Stimulated activated CD4-positive, alpha-beta T cell treated with anti-CD3 and anti-CD28 coated beads, Interleukin-2, amount 100 ng/mL, for 24 hours (primary cell): ENCODE results near the gene THBS2.
"Not testable (repeated sequence)": the region's sequence is repeated elsewhere in the genome, so short reads cannot be mapped to it uniquely, and the experiment has no call there.

Experiments
- DNase-seq, 2 donors: peaks; one replicate each; pipeline ENCODE4 v3.0.0-alpha.2; 2020

THBS2 gene

DNA sequence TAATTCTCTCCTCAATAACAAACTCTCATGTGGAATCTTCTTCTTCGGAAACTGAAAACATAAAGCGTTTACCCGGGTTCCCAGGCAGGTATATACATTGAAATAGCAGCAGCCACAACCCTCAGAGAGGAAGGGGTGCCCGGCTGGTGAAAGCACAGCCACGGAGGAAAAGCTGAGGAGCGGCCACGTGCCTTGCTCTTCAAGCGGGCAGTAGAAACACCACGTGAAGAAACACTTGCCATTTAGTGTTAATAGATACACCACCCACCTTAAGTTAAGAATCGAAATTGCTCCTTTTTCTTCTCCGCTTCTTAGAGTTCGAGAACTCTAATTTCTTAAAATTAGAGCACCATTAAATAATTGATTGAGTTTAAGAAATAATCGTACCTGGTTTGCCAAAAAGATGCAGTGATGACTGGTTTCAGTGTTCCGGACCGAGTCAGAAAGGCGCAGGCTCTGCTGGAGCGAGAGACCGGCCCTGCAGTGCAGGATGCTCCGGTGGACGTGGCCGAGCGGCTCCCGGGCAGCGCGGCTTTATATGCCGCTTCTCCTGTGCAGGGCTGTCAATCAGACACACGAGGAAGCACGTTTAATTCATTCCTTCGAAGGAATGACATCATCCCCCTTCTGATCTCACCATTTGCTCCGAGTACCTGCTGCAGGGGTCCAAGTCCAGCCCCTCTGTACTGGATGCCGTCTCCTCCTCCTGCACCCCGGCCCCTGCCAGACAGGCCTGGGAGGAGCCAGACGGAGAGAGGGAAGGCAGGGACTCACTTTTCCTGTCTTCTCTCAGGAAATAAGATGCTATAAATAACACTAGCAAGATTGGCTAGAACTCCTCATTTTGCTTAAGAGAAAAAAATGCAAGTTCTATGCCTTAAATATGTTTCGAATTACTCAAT lies at the start of gene THBS2:
Gene THBS2 (minus strand): TSS at position 510 of the 902 bp plus-strand sequence. CDS start 3,062 bp downstream, outside the sequence.
- no peak for DNase-seq

DNA sequence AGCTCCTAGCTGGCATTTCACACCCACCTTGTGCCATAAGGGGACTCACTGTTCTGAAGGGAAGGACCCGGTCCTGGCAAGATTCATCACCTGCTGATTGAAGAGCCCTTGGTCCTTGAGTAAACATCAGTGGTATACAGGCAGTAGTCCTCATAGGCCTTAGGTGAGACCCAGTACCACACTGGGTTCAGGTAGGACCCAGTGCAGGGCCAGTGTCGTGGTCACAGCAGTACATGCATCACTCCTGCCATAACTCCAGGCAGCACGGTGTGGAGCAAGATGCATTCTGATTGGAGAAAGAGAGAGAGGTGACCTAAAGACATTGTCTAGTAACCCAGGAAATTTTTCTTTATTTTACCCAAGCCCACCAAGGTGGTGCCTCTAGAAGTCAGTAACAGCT lies 49.1 kb upstream of the THBS2 start:
- no peak for DNase-seq

DNA sequence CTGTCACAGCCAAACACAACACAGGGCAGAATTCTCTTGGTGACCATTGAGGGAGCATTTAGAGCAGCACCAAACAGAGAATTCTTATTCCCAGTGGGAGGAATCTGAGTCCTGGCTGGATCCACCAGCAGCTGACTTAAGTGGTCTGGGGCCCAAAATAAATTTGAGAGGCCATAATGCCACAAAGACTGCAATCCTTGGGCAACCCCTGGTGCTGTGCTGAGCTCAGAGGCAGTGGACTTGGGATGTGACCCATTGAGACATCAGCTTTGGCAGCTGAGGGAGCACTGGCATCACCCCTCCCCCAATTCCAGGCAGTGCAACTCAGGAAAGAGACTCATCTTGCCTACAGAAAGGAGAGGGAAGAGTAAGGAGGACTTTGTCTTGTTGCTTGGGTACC lies 48.6 kb upstream of the THBS2 start:
- no peak for DNase-seq

DNA sequence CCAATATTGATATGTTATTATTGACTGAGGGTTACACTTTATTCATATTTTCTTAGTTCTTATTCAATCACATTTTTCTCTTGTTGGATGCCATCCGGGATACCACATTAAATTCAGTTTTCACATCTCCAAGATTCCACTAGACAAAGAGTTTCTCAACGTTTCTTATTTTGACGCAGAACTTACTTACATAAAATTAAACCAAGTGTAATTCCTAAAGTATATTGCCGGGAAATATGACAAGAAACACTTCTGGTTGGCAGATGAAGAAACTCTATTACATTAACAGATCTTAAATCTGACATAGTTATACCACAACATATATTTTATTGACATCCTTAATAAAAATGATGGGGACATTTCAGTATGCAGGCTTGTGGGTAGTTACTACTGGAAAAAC lies 47.3 kb upstream of the THBS2 start:
- no peak for DNase-seq

DNA sequence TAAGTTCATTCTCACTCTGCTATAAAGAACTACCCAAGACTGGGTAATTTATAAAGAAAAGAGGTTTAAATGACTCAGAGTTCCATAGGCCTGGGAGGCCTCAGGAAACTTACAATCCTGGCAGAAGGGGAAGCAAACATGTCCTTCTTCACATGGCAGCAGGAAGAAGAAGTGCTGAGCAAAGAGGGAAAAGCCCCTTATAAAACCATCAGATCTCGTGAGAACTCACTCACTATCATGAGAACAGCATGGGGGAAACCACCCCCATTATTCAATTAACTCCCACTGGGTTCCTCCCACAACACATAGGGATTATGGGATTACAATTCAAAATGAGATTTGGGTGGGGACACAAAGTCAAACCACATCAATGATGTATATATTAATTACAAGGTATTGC lies 45.0 kb upstream of the THBS2 start:
- not testable (repeated sequence) for DNase-seq

DNA sequence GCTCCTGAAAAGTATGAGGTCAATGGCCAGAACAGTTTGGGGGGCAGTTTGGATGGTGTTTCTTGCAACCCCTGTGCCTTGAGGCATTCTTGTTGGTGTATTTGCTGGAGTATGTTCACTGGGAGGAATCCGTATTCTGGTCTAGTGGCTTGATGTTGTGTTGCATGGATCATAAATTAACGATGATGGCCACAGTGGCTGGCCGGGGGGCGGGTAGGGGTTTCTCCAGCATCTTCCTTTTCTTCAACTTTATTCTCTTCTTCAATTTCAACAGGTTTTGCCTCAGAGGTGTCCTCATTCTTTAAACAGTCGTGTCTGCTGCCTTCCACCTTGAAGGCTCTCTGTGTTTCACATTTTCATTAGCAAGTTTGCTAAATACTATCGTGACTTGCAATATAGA lies 43.0 kb upstream of the THBS2 start:
- no peak for DNase-seq

DNA sequence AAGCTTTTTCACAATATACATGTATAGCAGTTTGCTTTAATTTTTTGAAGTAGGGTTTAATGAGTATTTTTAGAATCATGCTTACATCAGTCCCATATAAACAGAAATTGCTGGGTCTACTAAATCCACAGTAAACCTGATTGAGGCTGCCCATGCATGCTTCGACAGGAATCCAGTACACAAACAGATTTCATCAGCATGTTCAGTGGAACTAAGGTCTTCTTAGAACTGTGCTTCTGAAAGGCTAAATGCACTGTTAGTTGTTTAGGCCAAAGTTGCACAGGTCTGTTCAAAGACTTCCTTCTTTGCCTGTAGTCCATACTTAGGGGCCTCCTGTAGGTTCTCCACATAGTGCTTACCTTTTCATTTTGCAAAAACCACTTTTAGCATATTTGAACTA lies 42.5 kb upstream of the THBS2 start:
- DNase-seq, result no peak

DNA sequence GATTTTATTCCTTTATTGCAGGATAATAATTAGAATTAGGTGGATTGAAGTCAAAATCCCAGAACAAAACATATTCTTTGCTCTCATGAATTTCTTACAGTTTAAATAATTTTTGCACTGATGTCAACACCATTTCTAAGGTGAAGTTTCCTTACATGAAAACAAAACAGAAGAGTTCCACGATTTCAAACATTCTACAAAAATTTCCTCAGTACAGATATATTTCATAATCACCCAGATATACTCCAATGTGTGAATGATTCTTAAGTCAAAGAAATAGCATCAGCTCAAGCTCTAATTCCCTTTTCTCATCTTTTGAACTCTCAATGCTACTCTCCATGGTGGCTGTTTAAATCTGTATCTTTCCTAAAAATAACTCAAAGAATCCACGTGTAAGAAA lies 39.5 kb upstream of the THBS2 start:
- no peak for DNase-seq

DNA sequence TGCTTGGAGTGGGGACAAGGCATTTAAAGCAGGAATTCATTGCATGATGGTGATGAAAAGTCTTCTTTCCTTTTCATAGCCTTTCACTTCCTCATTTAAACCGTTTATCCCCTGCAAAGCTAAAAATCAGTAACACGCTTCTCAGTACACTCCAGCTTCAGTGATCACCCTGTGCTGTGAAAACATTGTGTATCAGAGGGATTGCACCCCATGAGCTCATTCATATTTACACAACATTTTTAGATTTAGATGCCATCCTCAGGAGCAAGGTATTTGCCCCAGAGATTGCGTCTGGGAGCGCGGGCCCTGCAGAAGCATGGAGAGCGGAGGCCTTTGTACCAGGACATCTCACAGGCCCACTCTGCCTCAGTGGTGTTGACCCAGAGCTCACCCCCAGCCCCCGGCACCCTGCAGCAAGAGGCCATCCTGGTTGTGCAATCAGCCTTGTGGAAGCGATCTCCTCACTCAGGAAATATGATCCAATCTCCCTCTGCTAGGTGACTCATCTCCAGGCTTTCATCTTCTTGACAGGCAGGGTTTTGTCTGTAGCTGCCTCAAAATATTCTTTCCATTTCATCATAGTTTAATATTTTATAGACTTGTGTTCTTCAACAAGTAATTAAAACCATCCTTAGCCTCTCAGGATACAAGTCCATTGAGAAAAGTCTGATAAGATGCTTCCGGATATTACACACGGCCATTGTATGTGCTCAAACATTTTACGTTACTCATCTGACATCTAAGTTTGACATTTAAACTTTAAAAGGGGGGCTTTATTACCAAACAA lies 38.9 kb upstream of the THBS2 start:
- DNase-seq, result no peak

DNA sequence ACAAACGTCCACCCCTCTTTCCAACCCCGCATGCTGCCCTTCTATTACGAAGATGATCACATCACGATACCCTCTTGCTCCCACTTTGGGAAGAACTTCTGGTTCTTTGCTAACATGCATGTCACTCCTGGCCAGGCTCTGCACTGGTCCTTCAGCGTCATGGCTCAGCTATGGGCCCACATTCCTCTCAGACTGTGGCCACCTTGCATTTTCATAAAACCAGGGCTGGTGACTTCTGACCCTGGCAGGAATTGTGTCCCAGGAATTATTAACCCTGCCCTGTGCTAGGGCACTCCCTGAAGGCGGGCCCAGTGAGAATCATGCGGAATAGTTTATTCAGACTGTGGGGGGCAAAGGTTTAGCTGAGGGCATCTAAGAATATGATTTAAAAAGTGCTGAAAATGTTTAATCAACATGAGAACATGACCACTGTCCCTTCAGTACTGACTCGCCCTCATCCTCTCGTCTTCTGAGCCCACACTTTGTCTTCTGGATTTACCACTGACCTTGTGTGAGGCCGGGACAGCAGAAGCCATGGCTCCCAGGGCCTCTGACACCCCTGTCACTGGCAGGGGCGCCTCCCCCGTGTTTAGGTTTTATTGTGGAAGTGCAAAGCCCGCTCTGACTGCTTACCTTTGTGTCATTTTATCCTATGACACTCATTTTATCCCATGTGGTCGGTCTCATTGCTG lies 38.1 kb upstream of the THBS2 start:
- DNase-seq, result no peak

DNA sequence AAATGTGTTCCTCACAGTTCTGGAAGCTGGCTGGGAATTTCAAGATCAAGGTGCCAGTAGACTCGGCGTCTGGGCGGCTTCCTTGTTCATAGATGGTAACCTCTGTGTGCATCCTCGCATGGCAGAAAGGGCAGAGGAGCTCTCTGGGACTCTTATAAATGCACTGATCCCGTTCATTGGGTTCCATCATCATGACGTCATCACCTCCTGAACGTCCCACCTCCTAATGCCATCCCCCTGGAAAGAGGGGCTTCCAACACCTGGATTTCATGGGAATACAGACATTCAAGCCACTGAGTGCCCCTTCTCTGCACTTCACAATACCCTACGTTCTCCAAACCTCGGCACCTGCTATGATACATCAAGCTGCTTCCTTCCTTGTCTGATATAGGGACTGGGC lies 37.5 kb upstream of the THBS2 start:
- no peak for DNase-seq

DNA sequence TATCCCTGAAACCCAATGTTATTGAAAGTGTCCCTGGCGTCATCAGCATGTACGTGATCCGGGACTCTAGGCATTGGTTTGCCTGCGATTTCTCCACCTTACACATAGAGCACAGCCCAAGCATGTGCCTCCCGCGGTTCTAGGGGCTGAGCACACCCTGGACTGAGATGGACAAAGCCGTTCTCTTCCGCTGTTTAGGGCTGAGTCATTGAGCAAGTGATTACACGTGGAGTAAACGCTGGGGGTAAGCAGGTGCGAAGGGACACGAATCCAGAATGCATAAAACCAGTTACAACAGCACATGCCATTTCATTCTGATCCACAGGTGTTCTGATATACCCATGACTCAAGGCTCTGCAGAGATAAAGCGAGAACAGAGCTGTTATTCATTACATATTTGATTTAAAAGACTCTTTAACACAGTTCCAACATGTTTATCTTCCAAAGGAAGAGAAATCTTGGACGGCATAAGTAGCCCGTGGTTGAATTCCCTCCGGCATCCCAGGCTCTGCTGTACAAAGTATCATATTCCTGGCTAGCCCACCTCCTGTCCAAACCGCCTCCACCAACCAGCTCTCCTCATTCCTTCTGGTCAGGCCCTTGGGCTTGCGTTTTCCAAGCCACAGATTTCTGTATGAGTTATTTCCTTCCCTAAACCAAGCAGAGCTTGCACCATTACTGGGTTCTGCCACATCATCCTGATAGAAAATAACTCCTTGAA lies 36.1 kb upstream of the THBS2 start:
- no peak for DNase-seq

DNA sequence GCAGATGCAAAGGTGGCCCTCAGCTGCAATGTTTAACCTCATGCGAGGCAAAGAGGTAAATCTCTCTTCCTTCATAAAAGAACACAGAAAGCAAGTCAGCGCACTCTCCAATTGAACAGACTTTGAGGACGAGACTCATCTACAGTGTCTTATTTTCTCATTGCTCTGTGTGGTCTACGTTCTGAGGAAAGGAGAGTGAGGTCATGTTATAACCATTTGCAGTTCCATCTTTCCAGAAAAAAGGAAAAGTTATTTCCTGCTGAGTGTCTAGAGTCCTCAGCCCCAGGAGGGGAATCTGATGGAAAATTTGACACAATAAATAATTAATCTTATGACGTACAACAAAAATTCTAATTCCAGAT lies 35.6 kb upstream of the THBS2 start:
- DNase-seq, result no peak

DNA sequence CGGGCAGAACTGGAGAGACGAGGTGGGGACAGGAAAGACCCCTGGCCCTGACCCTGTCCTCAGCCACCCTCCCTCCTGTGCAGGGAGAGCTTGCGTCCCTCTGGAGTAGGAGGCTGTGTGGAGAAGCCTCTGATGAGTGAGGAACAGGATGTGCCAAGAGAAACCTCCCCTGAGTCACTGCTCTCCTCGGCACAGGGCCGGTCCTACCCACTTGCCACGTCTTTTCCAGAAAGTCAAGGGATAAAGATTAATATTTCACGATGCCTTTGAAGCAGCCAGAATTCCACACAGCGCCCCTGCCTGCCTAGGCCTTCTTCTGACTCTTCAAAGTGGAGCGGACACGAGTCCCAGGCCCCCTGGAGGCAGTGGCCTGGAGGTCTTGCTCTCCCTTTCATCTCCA lies 34.9 kb upstream of the THBS2 start:
- DNase-seq, result no peak

DNA sequence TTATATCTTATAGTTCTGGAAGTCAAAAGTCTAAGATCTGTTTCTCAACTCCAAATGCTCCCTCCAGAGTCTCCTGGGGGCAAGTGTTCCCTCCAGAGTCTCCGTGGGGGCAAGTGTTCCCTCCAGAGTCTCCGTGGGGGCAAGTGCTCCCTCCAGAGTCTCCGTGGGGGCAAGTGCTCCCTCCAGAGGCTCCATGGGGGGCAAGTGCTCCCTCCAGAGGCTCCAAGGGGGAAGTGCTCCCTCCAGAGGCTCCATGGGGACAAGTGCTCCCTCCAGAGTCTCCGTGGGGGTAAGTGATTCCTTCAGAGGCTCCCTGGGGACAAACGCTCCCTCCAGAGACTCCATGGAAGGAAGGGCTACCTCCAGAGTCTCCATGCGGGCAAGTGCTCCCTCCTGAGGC lies 34.0 kb upstream of the THBS2 start:
- no peak for DNase-seq

DNA sequence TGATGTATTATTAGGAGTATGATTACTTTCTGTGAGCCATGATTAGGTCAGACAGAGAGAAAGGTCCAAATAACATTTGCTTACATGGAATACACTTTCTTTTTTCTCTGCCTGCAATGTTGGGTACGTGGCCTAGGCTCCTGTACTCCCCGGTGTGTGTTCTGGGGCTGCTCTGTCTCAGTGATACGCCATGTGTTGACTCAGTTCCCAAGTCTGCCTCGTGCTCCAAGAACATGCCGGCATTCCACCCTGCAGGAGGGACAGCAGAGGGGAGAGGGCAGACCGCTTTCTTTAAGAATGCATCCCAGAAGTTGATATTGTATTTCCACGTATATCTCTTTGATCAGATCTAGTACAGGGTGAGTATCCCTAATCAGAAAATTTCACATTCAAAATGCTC lies 33.3 kb upstream of the THBS2 start:
- no peak for DNase-seq

DNA sequence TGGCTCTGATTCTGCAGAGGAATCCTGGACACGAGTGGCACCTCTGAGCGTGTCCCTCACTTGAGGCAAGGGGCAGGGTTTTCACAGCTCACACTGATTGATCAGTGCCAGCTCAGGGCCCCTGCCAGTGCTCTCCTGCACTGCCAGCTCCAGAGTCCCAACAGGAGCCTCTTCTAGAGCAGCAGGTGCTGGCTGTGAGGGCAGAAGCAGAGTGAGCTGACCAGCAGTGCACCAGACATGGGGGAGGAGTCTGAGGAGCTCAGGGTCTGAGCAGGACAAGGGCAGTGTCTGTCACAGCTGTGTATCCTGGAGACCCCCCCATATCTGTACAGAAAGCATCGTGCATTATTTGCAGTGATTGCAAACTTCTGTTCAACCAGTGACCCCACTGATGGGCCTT lies 31.5 kb upstream of the THBS2 start:
- DNase-seq, result no peak

DNA sequence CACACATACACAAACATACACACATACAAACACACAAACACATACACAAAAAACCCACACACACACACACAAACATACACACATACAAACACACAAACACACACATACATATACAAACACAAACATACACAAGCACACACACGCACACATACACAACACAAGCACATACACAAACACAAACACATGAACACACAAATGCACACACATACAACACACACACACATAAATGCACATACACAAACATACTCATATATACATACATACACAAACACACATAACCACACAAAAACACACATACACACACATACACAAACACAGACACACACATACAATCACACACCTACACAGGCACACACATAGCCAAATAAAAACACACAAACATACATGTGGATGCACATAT lies 30.3 kb upstream of the THBS2 start:
- no peak for DNase-seq

DNA sequence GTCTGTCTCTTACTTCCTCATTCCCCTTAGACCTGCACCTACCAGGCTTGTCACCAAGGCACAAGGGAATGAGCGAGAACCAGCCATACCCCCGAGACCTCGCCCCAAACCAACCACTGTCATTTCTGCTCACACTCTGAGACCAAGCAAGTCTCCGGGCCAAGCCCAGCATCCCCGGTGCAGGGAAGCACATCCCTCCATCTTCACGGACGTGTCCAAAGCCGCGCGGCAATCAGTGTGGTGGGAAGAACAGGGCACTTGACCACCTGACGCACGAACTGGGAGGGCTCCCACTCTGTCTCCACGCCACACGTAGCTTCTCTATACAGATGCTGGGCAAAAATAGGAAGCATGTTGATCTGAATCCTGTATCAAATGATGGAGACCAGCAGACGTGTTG lies 28.4 kb upstream of the THBS2 start:
- no peak for DNase-seq

DNA sequence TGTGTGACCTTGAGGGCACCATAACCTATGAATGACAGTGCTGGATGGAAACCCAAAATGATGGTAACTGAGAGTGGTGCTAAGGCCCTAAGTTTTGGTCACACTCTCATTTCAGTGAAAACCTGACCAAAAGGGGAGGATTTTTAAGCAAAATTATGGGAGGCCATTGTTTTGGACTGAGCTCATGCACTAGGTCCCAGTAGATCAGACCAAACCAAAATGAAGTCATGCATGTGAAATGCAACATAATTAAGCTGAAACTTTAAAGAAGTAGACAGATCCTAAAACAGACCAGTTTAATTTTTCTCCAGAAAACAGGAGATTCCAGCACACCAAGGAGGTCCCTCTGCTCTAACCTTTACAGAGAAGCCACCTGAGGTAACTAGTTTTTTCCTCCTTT lies 24.0 kb upstream of the THBS2 start:
- DNase-seq, result no peak

DNA sequence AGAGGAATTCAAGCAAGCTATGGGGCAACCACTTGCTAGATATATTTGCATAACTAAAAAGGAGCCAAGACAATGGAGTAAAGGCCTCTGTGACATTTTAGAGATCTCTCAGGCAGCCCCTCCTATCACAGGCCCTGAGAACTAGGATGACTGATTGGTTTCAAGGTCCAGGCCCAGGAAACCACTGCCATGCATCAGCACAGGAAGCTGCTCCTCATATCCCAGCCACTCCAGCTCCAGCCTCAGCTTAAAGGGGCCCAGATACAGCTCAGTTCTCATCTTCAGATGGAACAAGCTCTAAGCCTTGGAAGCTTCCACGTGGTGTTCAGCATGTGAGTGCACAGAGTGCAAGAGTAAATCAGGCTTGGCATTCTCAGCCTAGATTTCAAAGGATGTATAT lies 21.1 kb upstream of the THBS2 start:
- DNase-seq, result no peak

DNA sequence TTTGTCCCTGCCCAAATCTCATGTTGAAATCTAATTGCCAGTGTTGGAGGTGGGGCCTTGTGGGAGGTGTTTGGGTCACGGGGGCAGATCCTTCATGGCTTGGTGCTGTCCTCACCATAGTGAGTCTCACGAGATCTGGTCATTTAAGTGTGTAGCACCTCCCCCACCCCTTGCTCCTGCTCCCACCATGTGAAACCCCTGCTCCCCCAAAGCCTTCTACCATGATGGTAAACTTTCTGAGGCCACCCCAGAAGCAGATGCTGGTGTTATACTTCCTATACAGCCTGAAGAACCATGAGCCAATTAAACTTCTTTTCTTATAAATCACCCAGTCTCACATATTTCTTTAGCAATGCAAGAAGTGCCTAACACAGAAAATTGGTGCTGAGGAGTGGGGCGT lies 19.9 kb upstream of the THBS2 start:
- no peak for DNase-seq

DNA sequence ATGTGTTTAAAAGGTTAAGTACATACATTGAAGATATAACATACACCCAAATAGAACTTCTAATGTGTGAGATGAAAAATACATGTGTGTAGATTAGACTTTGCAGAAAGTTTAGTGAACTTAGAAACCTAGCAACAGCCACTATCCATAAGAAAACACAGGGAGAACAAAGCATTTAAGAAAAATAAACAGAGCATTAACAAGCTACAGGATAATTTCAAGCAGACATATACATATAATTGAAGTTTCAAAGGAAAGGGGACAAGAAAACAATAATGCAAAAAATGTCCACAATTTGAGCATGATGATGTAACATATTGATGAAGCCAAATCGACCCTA lies 18.2 kb upstream of the THBS2 start:
- no peak for DNase-seq
